Naive thymus-derived CD8-positive, alpha-beta T cell (primary cell): ENCODE measurements around the gene GATA1. TPM values are rescaled to one million over a fixed set of nuclear protein-coding genes. Genes with fewer than 3 reads are reported as not detected.
A peak's percentile ranks its signal among the peaks of the same experiment; 100 is the strongest.

Experiments used
- ATAC-seq, 2 donors: fragments of 150-1000 bp; cut with Tn5 transposase in 1 of 2; sonication (Bioruptor Pico), chemical (Tn5 transposase) in 1 of 2; 1 replicate in 1 of 2; 2 replicates in 1 of 2; pipeline ENCODE4 v1.10.0; 2021; ENCODE audit warnings: mild to moderate bottlenecking in 2 of 2, moderate library complexity in 2 of 2
- POLR2A ChIA-PET: fragments of 350-600 bp; sonication (Branson Sonifier 250); formaldehyde crosslinking; loops from one replicate; lab custom pipeline; 2021; ENCODE audit warnings: antibody characterized with exemption; lab: Charles Lee
- DNase-seq, 10 donors: peaks; one replicate each; pipeline versions ENCODE4 v3.0.0 to v3.0.0-alpha.2; 2020 to 2022
- H3K27ac Mint-ChIP-seq, 10 donors: one replicate each; pipeline ENCODE4 v1.8.0; 2020 to 2022; ENCODE audit warnings: mild to moderate bottlenecking in 10 of 10, mixed read lengths in 10 of 10, moderate library complexity in 4 of 10, inconsistent platforms in 1 of 10
- H3K27me3 Mint-ChIP-seq, 5 donors: one replicate each; pipeline ENCODE4 v1.8.0; 2021 to 2022; ENCODE audit warnings: mixed read lengths in 5 of 5
- H3K36me3 Mint-ChIP-seq, 3 donors: one replicate each; pipeline ENCODE4 v1.8.0; 2020 to 2022; ENCODE audit warnings: mixed read lengths in 3 of 3, mild to moderate bottlenecking in 2 of 3, inconsistent platforms in 1 of 3
- H3K4me1 Mint-ChIP-seq, 4 donors: one replicate each; pipeline ENCODE4 v1.8.0; 2021 to 2022; ENCODE audit warnings: mixed read lengths in 4 of 4
- H3K4me3 Mint-ChIP-seq, 10 donors: one replicate each; pipeline ENCODE4 v1.8.0; 2020 to 2022; ENCODE audit warnings: mild to moderate bottlenecking in 10 of 10, mixed read lengths in 10 of 10, moderate library complexity in 6 of 10, inconsistent platforms in 1 of 10
- H3K9me3 Mint-ChIP-seq, 9 donors: one replicate each; pipeline ENCODE4 v1.8.0; 2020 to 2022; ENCODE audit warnings: mixed read lengths in 9 of 9, mild to moderate bottlenecking in 3 of 9, inconsistent platforms in 1 of 9, moderate library complexity in 1 of 9
- polyA plus RNA-seq, 3 donors: library from polyadenylated mRNA; unstranded; fragments of 300-500 nt; fragmentation: Illumina TruSeq; gene quantifications; one replicate each; pipeline ENCODE4 v1.2.3, GENCODE V29; 2021
- total RNA-seq, 8 experiments: library from RNA in 2 of 8; stranded (reverse) in 2 of 8; gene quantifications; one replicate each; pipeline ENCODE4 v1.2.3 and lab custom pipeline; 2021 to 2026

The GATA1 gene
- not detected for total RNA-seq
- not detected for polyA plus RNA-seq
- total RNA-seq (lab: John Stamatoyannopoulos, UW): 0 to 0.08 (median 0) reads per million in 6 experiments

DNA sequence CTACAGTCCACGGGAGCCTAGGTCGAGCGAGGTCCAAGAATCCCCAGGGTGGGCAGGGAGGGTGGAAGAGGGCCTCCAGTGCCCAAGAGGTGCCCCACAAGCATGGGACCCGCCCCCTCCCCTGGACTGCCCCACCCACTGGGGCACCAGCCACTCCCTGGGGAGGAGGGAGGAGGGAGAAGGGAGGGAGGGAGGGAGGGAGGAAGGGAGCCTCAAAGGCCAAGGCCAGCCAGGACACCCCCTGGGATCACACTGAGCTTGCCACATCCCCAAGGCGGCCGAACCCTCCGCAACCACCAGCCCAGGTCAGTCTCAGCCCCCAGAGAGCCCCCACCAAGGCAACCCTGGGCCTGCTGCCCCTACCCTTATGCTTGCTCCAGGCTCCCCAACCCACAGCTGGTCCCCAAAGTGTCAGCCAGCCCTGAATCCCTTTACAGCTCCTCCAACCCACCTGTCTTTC lies at the start of gene GATA1:
Gene GATA1 (plus strand): TSS at position 250 of the 460 bp plus-strand sequence. CDS start 4,520 bp downstream, outside the sequence.
- no peak for ATAC-seq
- Mint-ChIP-seq H3K4me1 (peaks cover 13 to 24% (median 16%) of the 10 kb centered on the region in 4 donors), H3K36me3 (no peaks in the 10 kb centered on the region), H3K27ac (peak within 1 kb of the TSS in 2 of 10 donors; percentile 31 to 80), H3K9me3 (peaks cover 0 to 2% (median 0%) of the 10 kb centered on the region in 9 donors), H3K27me3 (no peaks in the 10 kb centered on the region), H3K4me3 (no peak within 1 kb of the TSS)
- POLR2A ChIA-PET: no interaction called here
- DNase-seq: no peak

GRCh38 chrX:48736878-48737212 lies 49.5 kb upstream of the GATA1 start:
- H3K4me3 Mint-ChIP-seq: peak overlapping the region; percentile 81 to 95 (median 92)
- H3K36me3 Mint-ChIP-seq: peaks cover 0 to 4% (median 0%) of the 10 kb centered on the region in 3 donors
- no peak for DNase-seq
- no peaks in the 10 kb centered on the region for H3K27me3 Mint-ChIP-seq
- peaks cover 11 to 24% (median 22%) of the 10 kb centered on the region in 4 donors for H3K4me1 Mint-ChIP-seq
- ATAC-seq: no peak
- POLR2A ChIA-PET: interaction anchor here (0.5 to 3.1 kb wide), 32 partner anchors 9 to 343 kb away, joined by 3 to 32 read pairs (median 4); partner anchors contain the start of genes HDAC6, OTUD5, PQBP1 and SLC35A2
- peak overlapping the region; percentile 95 to 99 (median 97) for H3K27ac Mint-ChIP-seq
- H3K9me3 Mint-ChIP-seq: peaks cover 0 to 1% (median 0%) of the 10 kb centered on the region in 9 donors

DNA sequence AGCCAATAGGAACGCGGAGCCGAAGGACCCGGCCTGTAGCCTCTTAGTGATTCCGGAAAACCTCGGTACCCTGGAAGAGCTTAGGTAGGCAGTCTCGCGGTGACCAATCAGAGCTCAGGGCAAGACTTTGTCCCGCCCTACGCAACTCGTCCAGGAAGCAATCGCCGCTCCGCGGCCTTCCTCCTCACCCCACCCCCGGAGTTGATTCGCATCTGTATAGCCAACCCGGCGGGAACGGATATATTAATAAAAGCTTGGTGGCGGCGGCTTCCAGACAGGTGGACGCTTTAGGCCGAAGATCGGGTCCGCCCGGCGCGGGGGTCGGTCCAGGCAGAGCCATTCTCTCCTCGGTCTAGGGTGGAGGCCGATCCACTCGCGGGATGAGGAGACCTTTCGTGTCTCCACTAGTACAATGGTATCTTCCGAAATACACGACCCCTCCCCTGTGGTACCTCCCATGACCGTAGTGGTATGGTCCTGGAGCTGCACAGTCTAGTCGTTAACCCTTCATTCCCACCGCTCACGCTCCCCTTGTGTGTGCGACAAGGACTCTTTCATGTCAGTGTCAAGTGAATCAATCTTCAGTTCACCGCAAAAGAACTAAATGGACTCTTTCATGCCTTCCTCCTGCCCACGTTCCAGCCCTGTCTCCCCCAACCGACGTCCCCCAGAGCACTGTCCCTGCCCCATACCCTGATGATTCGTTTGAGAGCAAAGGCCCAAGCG lies 49.0 kb upstream of the GATA1 start:
- peaks cover 11 to 23% (median 22%) of the 10 kb centered on the region in 4 donors for H3K4me1 Mint-ChIP-seq
- no peaks in the 10 kb centered on the region for H3K27me3 Mint-ChIP-seq
- H3K4me3 Mint-ChIP-seq: peak overlapping the region; percentile 81 to 95 (median 92)
- DNase-seq (peak; percentile 63 to 96 (median 85)), ATAC-seq (peak; percentile 95)
- H3K27ac Mint-ChIP-seq: peak overlapping the region; percentile 95 to 99 (median 97)
- peaks cover 0 to 1% (median 0%) of the 10 kb centered on the region in 9 donors for H3K9me3 Mint-ChIP-seq
- POLR2A ChIA-PET: interaction anchor here (0.5 to 3.1 kb wide), 33 partner anchors 9 to 342 kb away, joined by 3 to 32 read pairs (median 4); partner anchors contain the start of genes HDAC6, OTUD5, PQBP1 and SLC35A2
- peaks cover 0 to 1% (median 0%) of the 10 kb centered on the region in 3 donors for H3K36me3 Mint-ChIP-seq

DNA sequence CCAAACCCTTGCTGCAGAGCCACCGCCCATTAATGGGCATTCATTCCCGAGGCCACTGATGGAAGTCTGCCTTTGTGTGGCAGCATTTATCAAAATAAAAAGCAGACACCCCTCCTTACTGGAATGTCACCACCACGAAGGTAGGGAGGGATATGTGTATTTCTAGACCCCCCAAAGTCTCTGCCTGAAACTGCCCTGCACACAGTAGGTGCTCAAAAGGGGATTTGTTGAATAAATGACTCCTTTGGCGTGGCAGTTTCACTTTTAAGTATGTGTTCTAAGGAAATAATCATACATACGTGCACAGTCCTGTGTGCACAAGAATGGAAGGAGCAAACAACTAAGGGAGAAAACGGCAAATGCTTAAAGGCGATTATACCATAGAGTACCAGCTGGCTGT lies 48.5 kb upstream of the GATA1 start:
- no peak for DNase-seq
- H3K9me3 Mint-ChIP-seq: peaks cover 0 to 1% (median 0%) of the 10 kb centered on the region in 9 donors
- peak overlapping the region; percentile 81 to 95 (median 92) for H3K4me3 Mint-ChIP-seq

DNA sequence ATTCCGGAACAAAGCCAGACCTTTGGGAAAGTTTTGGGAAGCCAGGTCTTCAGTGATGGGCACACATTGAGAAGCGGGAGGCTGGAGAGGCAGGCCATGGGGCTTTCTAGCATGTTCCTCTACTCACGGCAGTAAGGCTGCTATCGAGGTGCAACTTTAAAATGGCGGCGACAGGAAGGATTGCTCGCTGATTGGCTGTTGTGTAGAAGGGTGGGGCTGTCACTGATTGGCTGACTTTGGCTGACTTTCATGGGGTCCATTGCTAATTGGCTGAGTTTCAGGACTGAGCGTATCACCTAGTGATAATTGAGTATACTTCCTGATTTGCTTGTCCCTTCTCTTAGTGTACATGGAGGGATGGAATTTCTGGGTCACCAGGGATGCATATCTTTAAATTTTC lies 44.6 kb upstream of the GATA1 start:
- Mint-ChIP-seq H3K4me3 (no peak overlapping the region), H3K36me3 (no peaks in the 10 kb centered on the region), H3K9me3 (peaks cover 0 to 1% (median 0%) of the 10 kb centered on the region in 9 donors), H3K4me1 (peaks cover 4 to 11% (median 10%) of the 10 kb centered on the region in 4 donors), H3K27ac (no peak overlapping the region), H3K27me3 (no peaks in the 10 kb centered on the region)
- ATAC-seq (no peak), DNase-seq (no peak)
- POLR2A ChIA-PET: no interaction called here

More for the DNA sequence above, 48.5 kb upstream of the GATA1 start:
- Mint-ChIP-seq H3K27me3 (no peaks in the 10 kb centered on the region), H3K27ac (peak overlapping the region; percentile 95 to 99 (median 97)), H3K4me1 (peaks cover 11 to 23% (median 21%) of the 10 kb centered on the region in 4 donors), H3K36me3 (no peaks in the 10 kb centered on the region)
- POLR2A ChIA-PET: interaction anchor here (0.5 to 3.1 kb wide), 28 partner anchors 13 to 220 kb away, joined by 3 to 32 read pairs (median 5); partner anchors contain the start of genes HDAC6, OTUD5, PQBP1 and SLC35A2
- no peak for ATAC-seq

DNA sequence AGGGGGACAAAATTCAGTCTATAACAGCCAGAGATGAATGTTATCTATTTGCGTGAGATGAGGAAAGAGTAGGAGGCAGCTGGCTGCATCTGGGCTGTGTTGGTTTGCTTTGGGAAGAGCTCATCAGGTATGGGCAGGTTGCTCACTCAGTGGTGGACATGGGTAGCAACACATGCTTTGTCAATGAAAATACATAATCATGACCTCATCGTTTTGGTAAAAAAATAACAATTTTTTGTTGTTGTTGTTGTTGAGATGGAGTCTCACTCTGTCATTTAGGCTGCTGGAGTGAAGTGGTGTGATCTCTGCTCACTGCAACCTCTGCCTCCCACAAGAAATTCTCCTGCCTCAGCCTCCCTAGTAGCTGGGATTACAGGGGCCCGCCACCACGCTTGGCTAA lies 41.2 kb upstream of the GATA1 start:
- ATAC-seq (no peak), DNase-seq (no peak)
- Mint-ChIP-seq H3K9me3 (no peaks in the 10 kb centered on the region), H3K36me3 (no peaks in the 10 kb centered on the region), H3K27ac (no peak overlapping the region), H3K4me3 (no peak overlapping the region), H3K4me1 (no peaks in the 10 kb centered on the region), H3K27me3 (no peaks in the 10 kb centered on the region)
- POLR2A ChIA-PET: no interaction called here

DNA sequence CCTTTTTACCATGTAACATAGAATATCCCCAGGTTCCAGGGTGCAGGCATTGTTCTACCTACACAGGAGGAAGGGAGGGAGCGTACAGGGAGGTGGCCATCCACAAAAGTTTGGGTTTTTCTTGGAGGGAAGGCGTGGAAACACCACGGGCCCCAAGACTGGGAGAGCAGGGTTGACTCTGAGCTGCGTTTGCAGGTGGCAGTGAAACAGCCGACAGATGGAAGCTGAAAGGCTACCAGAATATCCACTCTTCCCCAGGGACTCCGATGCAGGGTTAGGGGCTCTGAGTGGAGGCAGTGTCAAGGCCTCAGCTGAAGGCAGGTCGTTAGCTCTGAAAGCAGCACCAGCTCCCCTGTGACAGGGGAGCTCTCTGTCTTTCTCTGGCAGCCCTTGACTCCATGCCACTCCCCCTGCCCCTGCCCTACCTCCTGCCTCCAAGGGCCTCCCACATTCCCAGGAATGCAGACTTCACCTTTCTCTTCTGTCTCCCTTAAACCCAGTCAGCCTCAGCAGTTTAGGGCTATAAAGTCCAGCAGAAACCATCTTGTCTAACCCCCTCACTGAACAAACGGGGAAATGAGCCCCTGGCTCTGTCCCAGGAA lies 38.9 kb upstream of the GATA1 start:
- H3K4me1 Mint-ChIP-seq: peaks cover 0 to 3% (median 0%) of the 10 kb centered on the region in 4 donors
- H3K9me3 Mint-ChIP-seq: no peaks in the 10 kb centered on the region
- POLR2A ChIA-PET: interaction anchor here (0.8 kb wide), 1 partner anchor 11 kb away, joined by 3 read pairs; no protein-coding TSS in a partner anchor
- no peaks in the 10 kb centered on the region for H3K36me3 Mint-ChIP-seq
- no peaks in the 10 kb centered on the region for H3K27me3 Mint-ChIP-seq
- ATAC-seq (no peak), DNase-seq (no peak)
- no peak overlapping the region for H3K27ac Mint-ChIP-seq
- no peak overlapping the region for H3K4me3 Mint-ChIP-seq

GRCh38 chrX:48749182-48749581 lies 37.2 kb upstream of the GATA1 start:
- no peak overlapping the region for H3K4me3 Mint-ChIP-seq
- no peaks in the 10 kb centered on the region for H3K36me3 Mint-ChIP-seq
- no peak for DNase-seq
- H3K4me1 Mint-ChIP-seq: peaks cover 0 to 3% (median 0%) of the 10 kb centered on the region in 4 donors
- H3K27ac Mint-ChIP-seq: no peak overlapping the region
- no peaks in the 10 kb centered on the region for H3K9me3 Mint-ChIP-seq
- H3K27me3 Mint-ChIP-seq: no peaks in the 10 kb centered on the region
- POLR2A ChIA-PET: no interaction called here
- no peak for ATAC-seq

DNA sequence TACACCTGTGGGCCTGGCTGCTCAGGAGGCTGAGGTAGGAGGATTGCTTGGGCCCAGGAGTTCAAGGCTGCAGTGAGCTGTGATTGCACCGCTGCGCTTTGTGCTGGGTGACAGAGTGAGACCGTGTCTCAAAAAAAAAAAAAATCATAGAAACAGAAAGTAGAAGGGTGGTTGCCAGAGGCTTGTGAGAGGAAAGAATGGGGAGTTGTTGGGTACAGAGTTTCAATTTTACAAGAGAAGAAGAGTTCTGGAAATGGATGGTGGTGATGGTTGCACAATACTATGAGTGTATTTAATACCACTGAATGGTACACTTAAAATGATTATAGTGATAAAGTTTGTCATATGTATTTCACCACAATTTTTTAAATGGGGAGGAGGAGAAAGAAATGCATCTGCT lies 35.0 kb upstream of the GATA1 start:
- H3K36me3 Mint-ChIP-seq: no peaks in the 10 kb centered on the region
- no peak overlapping the region for H3K4me3 Mint-ChIP-seq
- no peaks in the 10 kb centered on the region for H3K9me3 Mint-ChIP-seq
- ATAC-seq (no peak), DNase-seq (no peak)
- H3K27ac Mint-ChIP-seq: peak overlapping the region in 2 of 10 donors; percentile 24 to 60
- POLR2A ChIA-PET: no interaction called here
- peaks cover 0 to 2% (median 0%) of the 10 kb centered on the region in 5 donors for H3K27me3 Mint-ChIP-seq
- H3K4me1 Mint-ChIP-seq: peaks cover 0 to 3% (median 1%) of the 10 kb centered on the region in 4 donors

DNA sequence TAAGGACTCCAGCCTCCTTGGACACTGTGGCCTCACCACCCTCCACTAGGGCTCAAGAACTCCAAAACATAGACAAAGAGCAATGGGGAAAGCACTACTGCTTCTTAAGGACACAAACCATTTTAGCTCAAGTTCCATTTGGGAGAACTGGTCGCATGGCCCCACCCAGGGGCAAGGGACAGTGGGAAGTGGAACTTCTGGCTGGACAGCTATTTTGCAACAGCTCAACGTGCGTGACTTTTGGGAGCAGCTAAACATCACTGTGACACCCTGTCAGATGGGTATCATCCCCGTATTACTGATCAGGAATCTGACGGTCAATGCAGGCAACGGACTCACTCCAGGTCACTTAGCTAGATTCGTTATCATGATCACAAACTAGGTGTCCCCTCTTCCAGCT lies 33.9 kb upstream of the GATA1 start:
- no peak overlapping the region for H3K4me3 Mint-ChIP-seq
- no peak for DNase-seq

DNA sequence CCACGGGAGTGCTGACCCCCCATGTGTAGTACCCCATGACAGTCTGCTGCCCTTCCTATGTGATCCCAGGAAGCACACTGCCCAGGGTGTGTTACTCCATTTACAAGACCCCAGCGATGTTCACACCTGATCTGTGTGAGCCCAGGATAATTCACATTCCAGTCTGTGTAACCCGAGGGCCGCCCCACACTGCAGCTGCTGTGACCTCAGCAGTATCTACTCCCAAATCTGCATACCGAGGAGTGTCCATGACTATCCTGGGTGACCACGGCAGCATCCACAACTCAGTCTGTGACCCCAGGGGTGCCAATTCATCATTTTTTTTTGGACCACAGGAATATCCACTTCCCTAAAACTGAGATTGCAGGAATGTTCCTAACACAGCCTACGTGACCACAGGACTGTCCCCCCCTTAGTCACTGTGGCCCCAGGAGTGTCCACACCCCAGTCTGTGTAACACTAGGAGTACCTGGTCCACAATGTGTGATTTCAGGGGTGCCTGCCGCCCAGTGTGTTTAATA lies 32.6 kb upstream of the GATA1 start:
- DNase-seq (no peak), ATAC-seq (no peak)
- Mint-ChIP-seq H3K27me3 (peaks cover 0 to 2% (median 0%) of the 10 kb centered on the region in 5 donors), H3K36me3 (no peaks in the 10 kb centered on the region), H3K4me3 (no peak overlapping the region), H3K4me1 (peaks cover 0 to 3% (median 1%) of the 10 kb centered on the region in 4 donors), H3K27ac (no peak overlapping the region), H3K9me3 (no peaks in the 10 kb centered on the region)
- POLR2A ChIA-PET: no interaction called here

More for the DNA sequence above, 33.9 kb upstream of the GATA1 start:
- H3K9me3 Mint-ChIP-seq: no peaks in the 10 kb centered on the region
- no peak for ATAC-seq
- H3K27ac Mint-ChIP-seq: no peak overlapping the region
- H3K4me1 Mint-ChIP-seq: peaks cover 0 to 3% (median 1%) of the 10 kb centered on the region in 4 donors
- H3K36me3 Mint-ChIP-seq: no peaks in the 10 kb centered on the region
- peaks cover 0 to 2% (median 0%) of the 10 kb centered on the region in 5 donors for H3K27me3 Mint-ChIP-seq
- POLR2A ChIA-PET: no interaction called here

- ATAC-seq (no peak), DNase-seq (no peak)
- no peak overlapping the region for H3K27ac Mint-ChIP-seq
- H3K9me3 Mint-ChIP-seq: no peaks in the 10 kb centered on the region
- no peaks in the 10 kb centered on the region for H3K36me3 Mint-ChIP-seq
- POLR2A ChIA-PET: no interaction called here
- peaks cover 0 to 3% (median 1%) of the 10 kb centered on the region in 4 donors for H3K4me1 Mint-ChIP-seq
- peaks cover 0 to 2% (median 0%) of the 10 kb centered on the region in 5 donors for H3K27me3 Mint-ChIP-seq
- H3K4me3 Mint-ChIP-seq: no peak overlapping the region
These were observed 32.2 kb upstream of the GATA1 start for GRCh38 chrX:48754238-48754637.
